Nephron (organoid): Measurements from ENCODE around the gene SLC6A6.

Experiments used
- H3K27ac Mint-ChIP-seq, 3 experiments: 2 replicates each; pipeline ENCODE4 v1.8.0; 2020; ENCODE audit warnings: mixed read lengths in 3 of 3, mild to moderate bottlenecking in 2 of 3, moderate library complexity in 1 of 3
- H3K27me3 Mint-ChIP-seq: 2 replicates; pipeline ENCODE4 v1.8.0; 2021; ENCODE audit warnings: low read depth, mild to moderate bottlenecking, moderate library complexity, mixed read lengths
- H3K36me3 Mint-ChIP-seq: 2 replicates; pipeline ENCODE4 v1.8.0; 2020; ENCODE audit warnings: low read depth, mixed read lengths
- H3K4me1 Mint-ChIP-seq: 2 replicates; pipeline ENCODE4 v1.8.0; 2020; ENCODE audit warnings: mixed read lengths
- H3K4me3 Mint-ChIP-seq, 3 experiments: 2 replicates each; pipeline ENCODE4 v1.8.0; 2020; ENCODE audit warnings: mild to moderate bottlenecking in 3 of 3, mixed read lengths in 3 of 3, moderate library complexity in 2 of 3
- H3K9me3 Mint-ChIP-seq: 2 replicates; pipeline ENCODE4 v1.8.0; 2020; ENCODE audit warnings: mixed read lengths
- CTCF ChIP-seq, 3 experiments: fragments of 200-600 bp; sonication (generic); IDR thresholded peaks; one replicate each; pipeline ENCODE4 v1.5.0; 2021; ENCODE audit warnings: antibody characterized with exemption in 3 of 3; ENCODE audit not compliant: unreplicated experiment in 3 of 3

SLC6A6 gene

GRCh38 chr3:14502472-14502871, 100.1 kb downstream of the SLC6A6 start:
- no peak overlapping the region for H3K4me3 Mint-ChIP-seq
- peaks cover 4% of the 10 kb centered on the region for H3K36me3 Mint-ChIP-seq
- H3K4me1 Mint-ChIP-seq = no peaks in the 10 kb centered on the region
- peaks cover 10% of the 10 kb centered on the region for H3K27me3 Mint-ChIP-seq
- no peak overlapping the region for H3K27ac Mint-ChIP-seq
- TF ChIP-seq CTCF (IDR thresholded peaks at IDR 0.05; ENCODE audit: unreplicated experiment in 3 of 3) = no peak
- H3K9me3 Mint-ChIP-seq = peaks cover 26% of the 10 kb centered on the region

- no peak for TF ChIP-seq CTCF (IDR thresholded peaks at IDR 0.05; ENCODE audit: unreplicated experiment in 3 of 3)
- Mint-ChIP-seq H3K9me3 (peaks cover 26% of the 10 kb centered on the region), H3K4me1 (no peaks in the 10 kb centered on the region), H3K27ac (no peak overlapping the region), H3K36me3 (peaks cover 4% of the 10 kb centered on the region), H3K27me3 (peaks cover 10% of the 10 kb centered on the region), H3K4me3 (no peak overlapping the region)
Measured at GRCh38 chr3:14503033-14503705, 100.8 kb downstream of the SLC6A6 start.

- Mint-ChIP-seq H3K4me1 (no peaks in the 10 kb centered on the region), H3K4me3 (no peak overlapping the region), H3K9me3 (peaks cover 26% of the 10 kb centered on the region), H3K27me3 (peaks cover 10% of the 10 kb centered on the region), H3K36me3 (peaks cover 4% of the 10 kb centered on the region), H3K27ac (no peak overlapping the region)
- no peak for TF ChIP-seq CTCF (IDR thresholded peaks at IDR 0.05; ENCODE audit: unreplicated experiment in 3 of 3)
Measured at GRCh38 chr3:14503706-14504065, 101.3 kb downstream of the SLC6A6 start.

- Mint-ChIP-seq H3K4me3 (no peak overlapping the region), H3K4me1 (no peaks in the 10 kb centered on the region), H3K36me3 (peaks cover 4% of the 10 kb centered on the region), H3K27ac (no peak overlapping the region), H3K9me3 (peaks cover 22% of the 10 kb centered on the region), H3K27me3 (peaks cover 11% of the 10 kb centered on the region)
- no peak for TF ChIP-seq CTCF (IDR thresholded peaks at IDR 0.05; ENCODE audit: unreplicated experiment in 3 of 3)
Measured at GRCh38 chr3:14505001-14505802, 102.8 kb downstream of the SLC6A6 start.

- Mint-ChIP-seq H3K4me3 (no peak overlapping the region), H3K9me3 (peaks cover 17% of the 10 kb centered on the region), H3K4me1 (no peaks in the 10 kb centered on the region), H3K27me3 (peaks cover 17% of the 10 kb centered on the region), H3K27ac (no peak overlapping the region), H3K36me3 (peaks cover 4% of the 10 kb centered on the region)
- TF ChIP-seq CTCF (IDR thresholded peaks at IDR 0.05; ENCODE audit: unreplicated experiment in 3 of 3) = no peak
Measured at GRCh38 chr3:14505803-14506500, 103.5 kb downstream of the SLC6A6 start.
